NT2/D1 (cell line): ENCODE measurements around the gene EDDM13.

Experiments
- DNase-seq: peaks from one replicate; pipeline ENCODE4 v3.0.0-alpha.2; 2011; ENCODE audit warnings: low read depth, low spot score
- H3K27me3 ChIP-seq: 2 replicates; pipeline ENCODE4 v1.6.0; 2011; ENCODE audit warnings: mild to moderate bottlenecking; ENCODE audit not compliant: insufficient read length, insufficient read depth
- H3K36me3 ChIP-seq: 2 replicates; pipeline ENCODE4 v1.6.1; 2011; ENCODE audit warnings: mild to moderate bottlenecking, low read length, mixed read lengths; ENCODE audit not compliant: insufficient read depth, insufficient read length
- H3K4me1 ChIP-seq: 2 replicates; pipeline ENCODE4 v1.5.1; 2011; ENCODE audit not compliant: insufficient read depth, insufficient read length
- H3K4me3 ChIP-seq: 2 replicates; pipeline ENCODE4 v1.5.1; 2011; ENCODE audit warnings: low read depth; ENCODE audit not compliant: insufficient read length
- H3K9ac ChIP-seq: 2 replicates; pipeline ENCODE4 v1.6.0; 2011; ENCODE audit warnings: low read depth; ENCODE audit not compliant: insufficient read length
- H3K9me3 ChIP-seq: 2 replicates; pipeline ENCODE4 v1.5.1; 2011; ENCODE audit warnings: mild to moderate bottlenecking, low read length; ENCODE audit not compliant: insufficient read depth
- SUZ12 ChIP-seq: IDR thresholded peaks from 2 replicates; pipeline ENCODE4 v1.6.1; 2011; ENCODE audit not compliant: insufficient read length, insufficient read depth; ENCODE audit errors: extremely low read depth
- YY1 ChIP-seq: IDR thresholded peaks from 2 replicates; pipeline ENCODE4 v1.6.1; 2011; ENCODE audit not compliant: insufficient read length, insufficient read depth
- ZNF274 ChIP-seq: IDR thresholded peaks from 2 replicates; pipeline ENCODE4 v1.6.1; 2011; ENCODE audit warnings: mild to moderate bottlenecking, low read depth, low read length

Gene EDDM13

GRCh38 chr19:56350416-56351045, 78.0 kb downstream of the EDDM13 start:
- Histone ChIP-seq H3K36me3 (no peaks in the 10 kb centered on the region), H3K4me1 (no peaks in the 10 kb centered on the region), H3K4me3 (no peak overlapping the region), H3K27me3 (no peaks in the 10 kb centered on the region), H3K9me3 (0 out of 2 replicates have a peak, but pooled peaks cover 7% of the 10 kb centered on the region), H3K9ac (no peak overlapping the region)
- no peak for DNase-seq
- TF ChIP-seq SUZ12 (no peak), ZNF274 (no peak), YY1 (no peak)

DNA sequence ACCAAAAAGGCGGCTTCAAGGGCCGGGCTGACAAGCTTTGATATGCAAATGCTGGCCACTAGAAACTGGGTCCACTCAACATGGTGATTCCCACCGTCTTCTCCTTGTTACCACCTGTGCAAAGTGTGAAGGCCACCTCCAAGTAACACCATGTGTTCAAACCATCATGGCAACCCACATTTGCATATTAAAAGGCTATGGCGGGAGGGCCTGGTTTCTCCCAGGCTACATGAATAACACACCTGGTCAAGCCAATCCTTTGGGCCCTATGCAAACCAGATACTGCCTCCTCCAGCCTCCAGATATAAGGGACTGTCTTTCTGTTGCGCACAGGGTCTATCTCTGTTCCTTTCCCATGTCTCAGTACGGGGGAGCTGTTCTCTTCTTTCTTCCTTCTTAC, 78.7 kb downstream of the EDDM13 start:
- no peak overlapping the region for H3K4me3 ChIP-seq
- H3K36me3 ChIP-seq, result no peaks in the 10 kb centered on the region
- DNase-seq, result no peak
- H3K9me3 ChIP-seq, result 0 out of 2 replicates have a peak, but pooled peaks cover 7% of the 10 kb centered on the region
- H3K27me3 ChIP-seq, result no peaks in the 10 kb centered on the region
- no peak overlapping the region for H3K9ac ChIP-seq
- TF ChIP-seq ZNF274 (no peak), SUZ12 (no peak), YY1 (no peak)
- no peaks in the 10 kb centered on the region for H3K4me1 ChIP-seq

GRCh38 chr19:56355517-56355916, 83.0 kb downstream of the EDDM13 start:
- Histone ChIP-seq H3K9ac (no peak overlapping the region), H3K4me3 (no peak overlapping the region), H3K4me1 (no peaks in the 10 kb centered on the region), H3K9me3 (0 out of 2 replicates have a peak, but pooled peaks cover 4% of the 10 kb centered on the region), H3K27me3 (no peaks in the 10 kb centered on the region), H3K36me3 (no peaks in the 10 kb centered on the region)
- DNase-seq, result no peak
- TF ChIP-seq SUZ12 (no peak), YY1 (no peak), ZNF274 (no peak)

DNA sequence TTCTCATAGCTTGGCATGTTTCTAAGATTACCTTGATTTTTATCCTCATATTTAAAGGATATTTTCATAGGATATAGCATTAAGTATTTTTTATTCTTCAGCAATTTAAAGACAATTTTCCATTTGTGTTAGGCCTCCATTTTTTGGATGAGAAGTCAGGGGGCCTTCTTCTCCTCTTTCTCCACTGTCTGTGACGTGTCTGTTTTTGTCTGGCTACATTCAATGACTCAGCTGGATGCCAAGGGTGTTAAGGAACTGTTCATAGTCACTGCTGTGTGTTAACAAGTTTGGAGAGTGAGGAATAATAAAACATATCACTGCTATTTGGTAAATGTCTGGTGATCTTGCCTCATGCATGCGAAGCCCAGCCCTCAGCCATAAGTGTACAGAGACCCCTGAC, 84.4 kb downstream of the EDDM13 start:
- no peak for DNase-seq
- H3K9me3 ChIP-seq, result peaks cover 7% of the 10 kb centered on the region; the same call in 1 of the 2 replicates

More for the DNA sequence above, 84.4 kb downstream of the EDDM13 start:
- no peak overlapping the region for H3K4me3 ChIP-seq
- no peaks in the 10 kb centered on the region for H3K36me3 ChIP-seq
- H3K4me1 ChIP-seq, result no peaks in the 10 kb centered on the region
- TF ChIP-seq SUZ12 (no peak), YY1 (no peak), ZNF274 (no peak)
- no peak overlapping the region for H3K9ac ChIP-seq
- H3K27me3 ChIP-seq, result no peaks in the 10 kb centered on the region
